HepG2 (cell line): ENCODE measurements around the gene NUDT6. TPM values are rescaled to one million over a fixed set of nuclear protein-coding genes. Genes with fewer than 3 reads are reported as not detected.

Experiments used
- ATAC-seq: fragments of 200-7000 bp; cut with Tn5 transposase; 3 replicates; pipeline ENCODE4 v1.9.1; 2020; ENCODE audit warnings: mild to moderate bottlenecking, moderate library complexity
- BruUV-seq: library from RNA; stranded (reverse); fragments of 400-500 nt; replicated peaks from 2 replicates; lab custom pipeline; 2021; lab: Mats Ljungman, UMichigan
- CTCF ChIA-PET: fragments of 300-600 bp; formaldehyde crosslinking; extraction: SDS; loops from one replicate; lab custom pipeline; 2021; ENCODE audit warnings: low total read pairs, inconsistent platforms, low intra/inter-chr PET ratio; lab: Yijun Ruan, JAX
- POLR2A ChIA-PET: fragments of 350-600 bp; sonication (Branson Sonifier 250); formaldehyde crosslinking; loops from one replicate; lab custom pipeline; 2020; ENCODE audit warnings: antibody characterized with exemption, inconsistent platforms; lab: Yijun Ruan, JAX
- DNase-seq: peaks from one replicate; pipeline ENCODE4 v3.0.0-alpha.2; 2015; ENCODE audit warnings: low spot score
- FAIRE-seq: peaks from 3 replicates; lab custom pipeline; 2011; peaks lifted over from hg19 to GRCh38; lab: Jason Lieb, UNC
- H2AFZ ChIP-seq: one replicate; pipeline ENCODE4 v1.6.1; 2011; ENCODE audit warnings: low read length, inconsistent platforms
- H3K27ac ChIP-seq: fragments of 300-600 bp; 3 replicates; pipeline ENCODE4 v1.8.0; 2011; ENCODE audit warnings: mixed run types, mild to moderate bottlenecking, mixed read lengths, low read length, inconsistent platforms; ENCODE audit not compliant: insufficient read depth; ENCODE audit errors: extremely low read length
- H3K27me3 ChIP-seq, 2 experiments: fragments of 200-600 bp in 1 of 2; 2 replicates in 1 of 2; 3 replicates in 1 of 2; pipeline versions ENCODE4 v1.6.0 to v1.8.0; 2011; ENCODE audit warnings: low read length in 2 of 2, mild to moderate bottlenecking in 2 of 2, moderate library complexity in 2 of 2, inconsistent platforms in 1 of 2; ENCODE audit not compliant: insufficient read depth in 2 of 2, control insufficient read depth in 1 of 2
- H3K36me3 ChIP-seq, 2 experiments: fragments of 200-600 bp in 1 of 2; replicated peaks in 1 of 2; 2 replicates in 1 of 2; 3 replicates in 1 of 2; pipeline versions ENCODE4 v1.5.1 to v1.8.0; 2011; ENCODE audit warnings: low read length in 2 of 2, inconsistent platforms in 1 of 2; ENCODE audit not compliant: insufficient read depth in 2 of 2, control insufficient read depth in 1 of 2
- H3K4me1 ChIP-seq: 2 replicates; pipeline ENCODE4 v1.5.1; 2012; ENCODE audit warnings: low read length, inconsistent platforms; ENCODE audit not compliant: insufficient read depth
- H3K4me2 ChIP-seq: 2 replicates; pipeline ENCODE4 v1.6.0; 2011; ENCODE audit warnings: low read depth, low read length, inconsistent platforms
- H3K4me3 ChIP-seq, 3 experiments: fragments of 200-600 bp in 1 of 3; sonication (generic), shearing (Covaris generic) in 1 of 3; replicated peaks in 1 of 3; 2 replicates each; pipeline ENCODE4 v1.5.1; 2011 to 2016; ENCODE audit warnings: low read length in 3 of 3, inconsistent platforms in 2 of 3, low read depth in 2 of 3, mild to moderate bottlenecking in 2 of 3, control low read depth in 1 of 3, mixed read lengths in 1 of 3; ENCODE audit not compliant: insufficient read depth in 1 of 3
- H3K79me2 ChIP-seq: one replicate; pipeline ENCODE4 v1.6.1; 2011; ENCODE audit warnings: low read length, inconsistent platforms; ENCODE audit not compliant: insufficient read depth
- H3K9ac ChIP-seq: 2 replicates; pipeline ENCODE4 v1.6.0; 2011; ENCODE audit warnings: mild to moderate bottlenecking, low read depth, low read length, inconsistent platforms; ENCODE audit not compliant: insufficient read depth
- H3K9me3 ChIP-seq: 2 replicates; pipeline ENCODE4 v1.5.1; 2012; ENCODE audit warnings: mild to moderate bottlenecking, low read length
- H4K20me1 ChIP-seq: 2 replicates; pipeline ENCODE4 v1.6.0; 2011; ENCODE audit warnings: inconsistent platforms, mild to moderate bottlenecking, low read length, moderate library complexity; ENCODE audit not compliant: insufficient read depth
- ARID2 ChIP-seq: sonication (generic); formaldehyde crosslinking; IDR thresholded peaks from 2 replicates; pipeline ENCODE4 v1.8.1; 2022; ENCODE audit warnings: mild to moderate bottlenecking, missing genetic modification reagents, borderline replicate concordance
- BRD4 ChIP-seq: sonication (generic); formaldehyde crosslinking; IDR thresholded peaks from 2 replicates; pipeline ENCODE4 v1.4.0; 2020; ENCODE audit warnings: missing genetic modification reagents
- RARA ChIP-seq: IDR thresholded peaks from 2 replicates; pipeline ENCODE4 v1.6.1; 2016; ENCODE audit warnings: missing genetic modification reagents, missing compliant biosample characterization
- SAFB2 ChIP-seq: sonication (generic); formaldehyde crosslinking; IDR thresholded peaks from 2 replicates; pipeline ENCODE4 v1.5.1; 2020; ENCODE audit warnings: missing genetic modification reagents, low read depth, mild to moderate bottlenecking, borderline replicate concordance
- SMYD3 ChIP-seq: sonication (generic); formaldehyde crosslinking; IDR thresholded peaks from 2 replicates; pipeline ENCODE4 v1.8.1; 2023; ENCODE audit warnings: mild to moderate bottlenecking, missing genetic modification reagents
- STAT6 ChIP-seq: sonication (generic); formaldehyde crosslinking; IDR thresholded peaks from 2 replicates; pipeline ENCODE4 v1.4.0; 2020; ENCODE audit warnings: missing genetic modification reagents, mild to moderate bottlenecking, borderline replicate concordance
- ZFP82 ChIP-seq: sonication (generic); formaldehyde crosslinking; IDR thresholded peaks from 2 replicates; pipeline ENCODE4 v1.5.1; 2020; ENCODE audit warnings: mild to moderate bottlenecking, missing genetic modification reagents, borderline replicate concordance
- ZNF138 ChIP-seq: sonication (generic); formaldehyde crosslinking; IDR thresholded peaks from 2 replicates; pipeline ENCODE4 v1.5.0; 2020; ENCODE audit warnings: mild to moderate bottlenecking, low read depth, missing genetic modification reagents
- ZNF234 ChIP-seq: sonication (generic); formaldehyde crosslinking; conservative IDR thresholded peaks from 2 replicates; pipeline ENCODE4 v1.5.1; 2020; ENCODE audit warnings: mild to moderate bottlenecking, missing genetic modification reagents
- ZNF44 ChIP-seq: sonication (generic); formaldehyde crosslinking; IDR thresholded peaks from 2 replicates; pipeline ENCODE4 v1.5.1; 2020; ENCODE audit warnings: mild to moderate bottlenecking, missing genetic modification reagents
- ZNF7 ChIP-seq: IDR thresholded peaks from 2 replicates; pipeline ENCODE4 v1.6.1; 2016; ENCODE audit warnings: missing biosample characterization, missing genetic modification reagents
- ZNF740 ChIP-seq: sonication (generic); formaldehyde crosslinking; IDR thresholded peaks from 2 replicates; pipeline ENCODE4 v1.4.0; 2020; ENCODE audit warnings: missing genetic modification reagents
- WGBS: methylation state at CpG from one replicate; pipeline ENCODE4 v1.1.6; 2017; ENCODE audit warnings: low lambda C conversion rate; 5-methylcytosine and 5-hydroxymethylcytosine counted together
- in situ Hi-C: cut with HindIII; loops from 2 replicates; pipeline ENCODE4 v1.10.0; 2017; ENCODE audit warnings: low pct_unique_long_range_greater_than_20kb; ENCODE audit not compliant: extremely low pct_ligation_motif_present
- intact Hi-C: fragments of 100-400 bp; cut with micrococcal nuclease; formaldehyde crosslinking; loops from one replicate; pipeline ENCODE4 v1.10.0; 2022; ENCODE audit not compliant: unreplicated experiment
- polyA plus RNA-seq, 8 experiments: library from polyadenylated mRNA; depleted of rRNA in 3 of 8; stranded (reverse) in 7 of 8; unstranded in 1 of 8; fragments of >200 nt; fragmentation: Illumina TruSeq in 4 of 8; extraction: Trizol in 4 of 8; gene quantifications; 2 replicates each; pipeline versions ENCODE4 v1.2.1 to v1.2.3, GENCODE V29; 2011 to 2016; ENCODE audit warnings: low read depth in 4 of 8, missing spikeins in 1 of 8, mixed read lengths in 1 of 8; ENCODE audit not compliant: insufficient read depth in 1 of 8
- total RNA-seq, 5 experiments: library from RNA; depleted of rRNA; stranded (reverse); fragments of >200 nt; fragmentation: Illumina TruSeq; extraction: Trizol; gene quantifications; 2 replicates each; pipeline ENCODE4 v1.2.3, GENCODE V29; 2016; ENCODE audit warnings: low read depth in 1 of 5

Gene NUDT6
- total and polyA plus RNA-seq, 2 of the 13 experiments (the other 11 are each of a cell fraction or from before 2014, with no cell fraction given) = 4.8 to 8.3 TPM

GRCh38 chr4:122865425-122865824 lies 57.0 kb downstream of the NUDT6 start:
- H4K20me1 ChIP-seq = no peaks in the 10 kb centered on the region
- no peak overlapping the region for H3K4me3 ChIP-seq
- TF ChIP-seq ZFP82 (no peak), SAFB2 (CRISPR knock-in tag) (no peak), ZNF234 (CRISPR knock-in tag) (no peak), ZNF44 (CRISPR knock-in tag) (no peak), ARID2 (CRISPR knock-in tag) (no peak), RARA (CRISPR knock-in tag) (no peak), ZNF138 (CRISPR knock-in tag) (no peak), SMYD3 (CRISPR knock-in tag) (no peak), ZNF7 (CRISPR knock-in tag) (no peak), STAT6 (no peak), BRD4 (CRISPR knock-in tag) (no peak), ZNF740 (CRISPR knock-in tag) (no peak)
- ATAC-seq (no peak), FAIRE-seq (no peak), DNase-seq (no peak)
- H3K4me1 ChIP-seq = no peaks in the 10 kb centered on the region
- no peaks in the 10 kb centered on the region for H3K79me2 ChIP-seq
- no peak overlapping the region for H2AFZ ChIP-seq
- POLR2A ChIA-PET = no interaction called here
- H3K9ac ChIP-seq = no peak overlapping the region
- intact Hi-C loops (no loop called here), in situ Hi-C loops (no loop called here)
- H3K36me3 ChIP-seq = no peaks in the 10 kb centered on the region
- H3K9me3 ChIP-seq = no peaks in the 10 kb centered on the region
- no peak overlapping the region for H3K4me2 ChIP-seq
- WGBS = 50% methylated on average over 4 of the region's 4 CpGs
- H3K27ac ChIP-seq = no peak overlapping the region
- CTCF ChIA-PET = no interaction called here
- no TSS peak for BruUV-seq
- no peaks in the 10 kb centered on the region for H3K27me3 ChIP-seq
